ENCODE measurements around the gene WWC2.
A peak's percentile ranks its signal among the peaks of the same experiment; 100 is the strongest.

WWC2 gene

DNA sequence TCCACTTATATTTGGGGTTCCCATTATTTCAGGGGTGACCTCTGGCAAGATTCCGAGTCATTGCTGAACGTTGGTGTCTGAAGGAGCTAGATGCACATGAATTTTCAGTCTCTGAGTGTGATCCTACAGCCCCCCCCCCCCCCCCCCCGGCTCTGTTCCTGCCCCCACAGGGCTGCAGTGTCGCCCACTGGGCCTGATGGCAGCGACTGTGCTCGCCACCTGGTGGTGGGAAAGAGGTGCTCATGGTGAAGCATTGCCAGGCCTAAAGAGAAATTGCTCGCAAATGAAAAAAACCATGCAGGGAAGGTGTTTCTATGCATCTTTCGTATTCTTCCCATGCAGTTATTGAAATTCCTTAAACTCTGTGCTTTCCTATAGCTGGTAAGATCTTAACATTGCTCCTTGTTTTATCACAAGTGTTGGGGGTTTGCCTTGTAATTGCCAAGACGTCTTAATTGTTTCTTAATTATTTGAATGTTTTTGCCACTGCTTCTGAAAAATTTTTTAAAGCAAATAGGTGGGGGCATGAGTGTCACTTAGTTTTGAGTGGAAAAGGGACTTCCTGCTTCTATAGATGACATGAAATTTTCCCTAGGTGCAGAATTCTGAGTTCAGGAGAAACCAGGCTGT lies 157.8 kb downstream of the WWC2 start:
- DNase-seq (ENCODE audit: low spot score), result peak; percentile 53

GRCh38 chr4:183257808-183258207 lies 158.8 kb downstream of the WWC2 start:
- DNase-seq (ENCODE audit: low spot score), result no peak

DNA sequence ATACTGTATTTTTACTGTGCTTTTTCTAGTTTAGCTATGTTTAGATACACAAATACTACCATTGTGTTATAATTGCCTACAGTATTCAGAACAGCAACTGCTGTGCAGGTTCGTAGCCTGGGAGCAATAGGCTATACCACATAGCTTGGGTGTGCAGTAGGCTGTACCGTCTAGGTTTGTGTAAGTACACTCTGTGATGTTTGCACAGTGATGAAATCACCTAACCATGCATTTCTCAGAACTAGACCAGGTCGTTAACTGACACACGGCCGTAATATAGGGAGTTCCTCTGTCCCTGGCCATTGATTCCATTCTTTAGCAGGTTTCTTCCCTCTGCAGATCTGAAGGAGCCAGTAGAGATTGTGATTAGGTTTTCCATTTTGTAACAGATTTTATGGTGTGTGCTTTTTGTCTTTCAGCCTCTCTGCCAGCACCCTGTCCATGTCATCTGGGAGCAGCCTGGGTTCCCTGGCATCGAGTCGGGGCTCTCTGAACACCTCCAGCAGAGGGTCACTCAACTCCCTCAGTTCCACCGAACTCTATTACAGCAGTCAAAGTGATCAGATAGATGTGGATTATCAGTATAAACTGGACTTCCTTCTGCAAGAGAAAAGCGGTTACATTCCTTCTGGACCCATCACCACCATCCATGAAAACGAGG lies 161.6 kb downstream of the WWC2 start:
- no peak for DNase-seq (ENCODE audit: low spot score)

DNA sequence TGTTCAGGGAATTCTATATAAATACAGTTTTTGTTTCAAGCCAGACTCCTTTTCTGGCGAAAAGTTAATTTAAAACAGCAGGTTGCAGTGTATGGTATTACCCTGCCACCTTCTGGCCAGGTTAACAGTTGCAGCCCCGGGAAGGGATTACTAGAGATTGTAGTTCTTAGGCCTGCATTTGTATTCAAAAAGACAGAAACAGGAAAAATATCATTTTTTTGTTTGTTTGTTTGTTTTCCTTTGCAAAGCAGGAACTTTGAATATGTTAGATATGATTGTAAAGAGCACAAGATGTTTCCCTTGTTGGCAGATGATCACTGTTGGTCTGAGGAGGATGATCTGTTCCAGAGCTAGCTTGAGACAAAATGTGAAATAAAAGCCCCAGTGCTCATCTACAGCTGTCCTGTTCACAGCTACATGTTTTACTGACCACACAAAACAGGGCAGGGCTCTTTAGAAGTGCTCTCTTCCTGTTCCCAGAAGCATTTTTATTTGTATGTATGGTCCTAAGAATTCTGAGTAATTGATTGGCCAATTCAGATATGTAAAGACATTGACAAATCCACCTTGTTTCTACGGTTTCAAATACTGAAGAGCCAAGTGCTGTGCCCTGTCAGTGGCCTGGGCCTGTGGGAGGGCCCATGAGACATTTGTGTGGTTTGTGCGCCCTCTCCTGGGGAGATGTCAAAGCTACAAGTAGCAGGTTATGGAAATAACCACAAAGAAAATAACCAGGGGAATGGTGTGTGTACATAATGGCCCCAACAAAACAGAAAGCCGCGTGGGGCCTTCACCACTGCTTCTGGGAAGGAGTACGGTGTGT lies 163.1 kb downstream of the WWC2 start:
- peak; percentile 79 for DNase-seq (ENCODE audit: low spot score)

DNA sequence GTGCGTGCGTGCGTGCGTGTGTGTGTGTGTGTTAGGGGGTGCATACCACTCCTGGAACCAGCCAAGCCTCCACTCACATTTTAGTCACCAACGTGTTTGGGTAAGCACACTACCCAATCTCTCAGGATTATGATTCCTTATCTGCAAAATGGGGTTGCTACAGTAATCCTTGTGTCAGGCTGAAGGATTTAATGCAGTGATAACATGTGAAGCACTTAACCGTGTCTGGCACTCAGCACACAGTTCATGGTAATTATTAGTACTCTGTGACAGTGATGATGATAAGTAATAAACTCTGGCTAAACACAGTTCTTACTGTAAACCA lies 163.7 kb downstream of the WWC2 start:
- DNase-seq (ENCODE audit: low spot score), result no peak

- DNase-seq (ENCODE audit: low spot score), result no peak
These were observed 164.8 kb downstream of the WWC2 start for GRCh38 chr4:183263787-183264386.

GRCh38 chr4:183264614-183265013 lies 165.6 kb downstream of the WWC2 start:
- DNase-seq (ENCODE audit: low spot score), result no peak

- DNase-seq (ENCODE audit: low spot score), result no peak
These were observed 167.3 kb downstream of the WWC2 start for GRCh38 chr4:183266371-183266770.

DNA sequence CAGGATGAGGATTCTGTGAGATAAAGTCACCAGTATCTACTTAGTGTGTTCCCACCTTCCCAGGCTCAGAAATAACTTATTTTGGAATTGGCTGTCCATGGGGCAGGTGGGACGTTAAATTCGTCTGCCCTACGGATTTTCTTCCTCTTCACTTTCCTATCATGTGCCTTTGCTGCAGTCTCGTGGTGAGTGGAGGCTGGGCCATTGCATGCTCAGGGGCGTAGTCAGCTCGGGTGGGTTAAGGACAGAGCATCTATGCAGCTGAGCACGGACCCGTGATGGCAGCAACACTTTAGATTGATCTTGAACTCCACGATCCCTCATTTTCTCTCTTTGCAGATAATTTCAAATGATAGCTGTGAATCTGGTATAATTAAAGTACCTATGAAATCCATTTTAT lies 169.5 kb downstream of the WWC2 start:
- no peak for DNase-seq (ENCODE audit: low spot score)

GRCh38 chr4:183272384-183272783 lies 173.3 kb downstream of the WWC2 start:
- DNase-seq (ENCODE audit: low spot score), result no peak

DNA sequence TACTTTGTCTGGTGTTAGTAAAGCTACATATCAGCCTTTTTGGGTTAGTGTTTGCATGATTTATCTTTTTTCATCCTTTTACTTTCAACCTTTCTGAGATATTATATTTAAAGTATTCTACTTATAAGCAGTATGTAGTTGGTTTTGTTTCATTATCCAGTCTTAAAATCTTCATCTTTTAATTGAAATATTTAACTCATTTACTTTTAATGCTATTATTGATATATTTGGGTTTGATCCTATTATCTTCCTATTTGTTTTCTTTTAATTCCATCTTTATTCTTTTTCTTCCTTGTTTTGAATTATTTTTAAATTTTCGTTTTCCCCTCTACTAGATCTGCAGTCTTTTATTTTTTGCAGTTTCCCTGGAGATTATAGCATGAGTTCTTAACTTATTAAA lies 177.0 kb downstream of the WWC2 start:
- no peak for DNase-seq (ENCODE audit: low spot score)

- DNase-seq (ENCODE audit: low spot score), result no peak
These were observed 185.3 kb downstream of the WWC2 start for GRCh38 chr4:183284258-183284785.

DNA sequence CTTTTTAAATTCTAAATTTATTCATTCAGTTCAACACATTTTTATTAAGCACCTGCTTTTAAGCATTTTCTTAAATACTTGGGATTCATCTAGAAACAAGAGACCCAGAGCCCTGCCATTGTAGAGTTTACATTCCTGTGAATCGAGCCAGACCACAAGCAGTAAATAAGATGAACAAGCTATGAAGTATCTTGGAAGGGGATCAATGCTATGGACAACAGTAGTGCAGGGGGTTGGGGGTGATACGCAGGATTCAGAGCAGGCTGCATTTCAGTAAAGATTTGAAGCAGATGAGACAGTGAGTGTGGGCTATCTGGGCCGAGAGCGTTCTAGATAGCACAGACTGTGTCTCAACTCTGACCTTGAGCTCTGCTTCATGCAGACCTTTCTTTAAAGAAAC lies 185.9 kb downstream of the WWC2 start:
- no peak for DNase-seq (ENCODE audit: low spot score)

GRCh38 chr4:183285886-183286285 lies 186.8 kb downstream of the WWC2 start:
- DNase-seq (ENCODE audit: low spot score), result no peak

- DNase-seq (ENCODE audit: low spot score), result no peak
These were observed 187.7 kb downstream of the WWC2 start for GRCh38 chr4:183286590-183287308.

DNA sequence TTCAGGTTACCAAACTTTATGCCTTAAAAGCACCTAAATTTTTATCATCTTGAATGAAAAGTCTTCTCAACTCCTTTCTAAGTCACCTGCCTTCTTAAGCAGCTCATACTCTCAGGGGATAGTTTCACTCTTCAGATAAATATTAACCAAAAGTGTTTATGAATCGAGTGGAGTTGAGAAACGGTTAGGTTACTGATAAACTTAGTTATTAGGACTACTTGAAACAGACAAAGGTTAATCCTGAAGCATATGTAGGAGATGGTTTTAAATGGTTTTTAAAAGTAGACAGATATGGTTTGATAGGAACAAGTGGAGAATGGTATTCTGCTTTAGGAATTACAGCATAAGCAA lies 188.2 kb downstream of the WWC2 start:
- no peak for DNase-seq (ENCODE audit: low spot score)

DNA sequence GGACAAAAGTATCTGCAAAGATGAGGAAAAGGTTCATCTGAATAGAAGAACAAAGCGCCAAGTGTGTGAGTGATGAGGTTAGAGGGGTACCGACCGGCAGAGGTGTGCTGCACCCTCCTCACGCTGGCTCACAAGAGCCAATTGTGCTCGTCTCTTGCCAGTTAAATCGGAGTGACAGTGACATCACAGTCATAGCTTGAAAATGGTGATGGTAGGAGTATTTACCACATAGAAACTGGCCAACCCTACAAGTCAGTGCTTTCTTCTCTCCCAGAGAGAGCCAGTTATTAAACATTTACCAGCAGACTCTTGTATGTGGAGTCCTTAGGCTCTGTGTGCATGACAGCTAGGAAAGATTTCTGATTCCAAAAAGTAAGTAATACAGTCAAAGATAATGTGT lies 188.6 kb downstream of the WWC2 start:
- no peak for DNase-seq (ENCODE audit: low spot score)

- DNase-seq (ENCODE audit: low spot score), result no peak
These were observed 189.9 kb downstream of the WWC2 start for GRCh38 chr4:183288955-183289354.

DNA sequence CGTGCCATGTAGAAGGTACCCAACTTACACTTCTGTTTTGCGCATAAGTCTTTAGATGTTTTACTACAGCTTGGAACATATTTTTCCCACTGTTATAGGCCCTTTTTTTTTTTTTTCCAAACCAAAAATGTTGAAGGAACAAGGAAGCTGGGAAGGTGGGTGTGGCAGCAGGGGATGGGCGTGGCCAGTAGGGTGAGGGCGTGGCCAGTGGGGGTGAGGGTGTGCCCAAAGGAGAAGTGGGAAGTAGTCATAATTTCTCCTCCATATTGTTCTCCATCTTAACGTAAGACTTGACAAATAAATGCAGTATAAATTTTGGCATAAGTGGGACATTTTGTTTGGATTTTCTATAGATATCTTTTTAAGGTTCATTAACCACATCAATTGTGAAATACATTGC lies 190.6 kb downstream of the WWC2 start:
- peak; percentile 9 for DNase-seq (ENCODE audit: low spot score)

- no peak for DNase-seq (ENCODE audit: low spot score)
These were observed 192.0 kb downstream of the WWC2 start for GRCh38 chr4:183291070-183291469.

- DNase-seq (ENCODE audit: low spot score), result no peak
These were observed 196.7 kb downstream of the WWC2 start for GRCh38 chr4:183295711-183296110.

- DNase-seq (ENCODE audit: low spot score), result no peak
These were observed 198.6 kb downstream of the WWC2 start for GRCh38 chr4:183297675-183298074.

All from RKO (cell line).